IMR-90 (cell line): Measurements from ENCODE around the gene RPA3. TPM values are rescaled to one million over a fixed set of nuclear protein-coding genes. Genes with fewer than 3 reads are reported as not detected.
A peak's percentile ranks its signal among the peaks of the same experiment; 100 is the strongest.

Experiments
- ATAC-seq: fragments of 200-7000 bp; cut with Tn5 transposase; 2 replicates; pipeline ENCODE4 v1.9.1; 2020; ENCODE audit warnings: low read depth, mild to moderate bottlenecking, moderate library complexity
- BruUV-seq: library from RNA; stranded (reverse); fragments of 400-500 nt; replicated peaks from 2 replicates; lab custom pipeline; 2021; lab: Mats Ljungman, UMichigan
- CTCF ChIA-PET: fragments of 300-600 bp; formaldehyde crosslinking; extraction: SDS; loops from one replicate; lab custom pipeline; 2021; ENCODE audit warnings: antibody characterized with exemption; lab: Yijun Ruan, JAX
- POLR2A ChIA-PET: fragments of 300-600 bp; sonication (Branson Sonifier 250); formaldehyde crosslinking; loops from one replicate; lab custom pipeline; 2022; ENCODE audit warnings: antibody characterized with exemption; ENCODE audit not compliant: unreplicated experiment; lab: Charles Lee
- DNase-seq: peaks from one replicate; pipeline ENCODE4 v3.0.0; 2013
- H2AFZ ChIP-seq: replicated peaks from 2 replicates; pipeline ENCODE3; 2013; ENCODE audit warnings: low read length, mild to moderate bottlenecking; ENCODE audit not compliant: poor library complexity
- H2AK5ac ChIP-seq: 2 replicates; pipeline ENCODE4 v1.6.1; 2013; ENCODE audit warnings: low read depth, low read length, inconsistent platforms
- H2AK9ac ChIP-seq: replicated peaks from 2 replicates; pipeline ENCODE3; 2013; ENCODE audit warnings: mild to moderate bottlenecking, low read depth, low read length, moderate library complexity; ENCODE audit not compliant: poor library complexity
- H2BK120ac ChIP-seq: 2 replicates; pipeline ENCODE4 v1.6.1; 2013; ENCODE audit warnings: low read depth, low read length, inconsistent platforms
- H2BK15ac ChIP-seq: 3 replicates; pipeline ENCODE4 v1.6.1; 2013; ENCODE audit warnings: low read depth, low read length, inconsistent platforms
- H2BK20ac ChIP-seq: 2 replicates; pipeline ENCODE4 v1.6.1; 2013; ENCODE audit warnings: low read depth, mild to moderate bottlenecking, inconsistent platforms, low read length, moderate library complexity
- H2BK5ac ChIP-seq: 2 replicates; pipeline ENCODE4 v1.6.1; 2013; ENCODE audit warnings: mild to moderate bottlenecking, low read depth, low read length, inconsistent platforms; ENCODE audit not compliant: poor library complexity, severe bottlenecking
- H3K14ac ChIP-seq: replicated peaks from 2 replicates; pipeline ENCODE4 v1.6.1; 2013; ENCODE audit warnings: low read depth, low read length, inconsistent platforms
- H3K18ac ChIP-seq: 2 replicates; pipeline ENCODE4 v1.6.1; 2013; ENCODE audit warnings: low read depth, low read length, control low read depth
- H3K23ac ChIP-seq: 2 replicates; pipeline ENCODE4 v1.6.1; 2013; ENCODE audit warnings: low read depth, low read length, inconsistent platforms
- H3K27ac ChIP-seq: 2 replicates; pipeline ENCODE4 v1.5.1; 2013; ENCODE audit warnings: mild to moderate bottlenecking, control low read depth, low read length; ENCODE audit not compliant: insufficient read depth
- H3K27me3 ChIP-seq: 2 replicates; pipeline ENCODE4 v1.6.1; 2013; ENCODE audit warnings: low read length; ENCODE audit not compliant: control insufficient read depth, insufficient read depth
- H3K36me3 ChIP-seq: 2 replicates; pipeline ENCODE4 v1.6.1; 2013; ENCODE audit warnings: low read length, mixed read lengths; ENCODE audit not compliant: control insufficient read depth, insufficient read depth
- H3K4ac ChIP-seq: 2 replicates; pipeline ENCODE4 v1.6.1; 2013; ENCODE audit warnings: low read depth, low read length, inconsistent platforms
- H3K4me1 ChIP-seq: 2 replicates; pipeline ENCODE4 v1.6.1; 2013; ENCODE audit warnings: low read length, mixed read lengths; ENCODE audit not compliant: control insufficient read depth, insufficient read depth
- H3K4me2 ChIP-seq: 2 replicates; pipeline ENCODE4 v1.6.1; 2013; ENCODE audit warnings: low read depth, mild to moderate bottlenecking, control low read depth, low read length, moderate library complexity
- H3K4me3 ChIP-seq: 2 replicates; pipeline ENCODE4 v1.5.1; 2013; ENCODE audit warnings: low read depth, mild to moderate bottlenecking, control low read depth, low read length, moderate library complexity; ENCODE audit not compliant: insufficient read depth
- H3K56ac ChIP-seq: 2 replicates; pipeline ENCODE4 v1.6.1; 2013; ENCODE audit warnings: low read length, inconsistent platforms; ENCODE audit not compliant: insufficient read depth; ENCODE audit errors: extremely low read depth
- H3K79me1 ChIP-seq, 2 experiments: 2 replicates each; pipeline ENCODE4 v1.6.1; 2013; ENCODE audit warnings: low read length in 2 of 2, inconsistent platforms in 1 of 2, low read depth in 1 of 2
- H3K9ac ChIP-seq: 2 replicates; pipeline ENCODE4 v1.6.1; 2013; ENCODE audit warnings: low read depth, low read length, control low read depth
- H3K9me1 ChIP-seq: 2 replicates; pipeline ENCODE4 v1.6.1; 2013; ENCODE audit warnings: low read length, inconsistent platforms; ENCODE audit not compliant: insufficient read depth
- H3K9me3 ChIP-seq: 2 replicates; pipeline ENCODE4 v1.6.1; 2013; ENCODE audit warnings: low read length; ENCODE audit not compliant: control insufficient read depth, insufficient read depth
- H4K20me1 ChIP-seq: 2 replicates; pipeline ENCODE4 v1.6.1; 2013; ENCODE audit warnings: low read length, inconsistent platforms; ENCODE audit not compliant: insufficient read depth
- H4K5ac ChIP-seq: 2 replicates; pipeline ENCODE4 v1.6.1; 2013; ENCODE audit warnings: mild to moderate bottlenecking, low read depth, low read length, control low read depth
- H4K8ac ChIP-seq, 2 experiments: 2 replicates each; pipeline ENCODE4 v1.6.1; 2013; ENCODE audit warnings: low read depth in 2 of 2, low read length in 2 of 2, control low read depth in 1 of 2, inconsistent platforms in 1 of 2
- H4K91ac ChIP-seq: 2 replicates; pipeline ENCODE4 v1.6.1; 2013; ENCODE audit warnings: low read depth, low read length, inconsistent platforms; ENCODE audit not compliant: insufficient read depth
- CEBPB ChIP-seq: IDR thresholded peaks from 2 replicates; pipeline ENCODE4 v1.6.1; 2012; ENCODE audit warnings: low read depth, low read length, improper control_type of control experiment
- RFX5 ChIP-seq: IDR thresholded peaks from 2 replicates; pipeline ENCODE4 v1.8.0; 2012; ENCODE audit warnings: low read depth, mild to moderate bottlenecking, low read length, moderate library complexity
- WGBS, 2 experiments: methylation state at CpG; one replicate each; pipeline versions ENCODE4 v1.1.5 to v1.1.7; 2013; ENCODE audit warnings: missing lambda C conversion rate in 2 of 2; ENCODE audit not compliant: insufficient read length in 1 of 2; ENCODE audit errors: extremely low coverage in 2 of 2; 5-methylcytosine and 5-hydroxymethylcytosine counted together
- dilution Hi-C: fragments of 300-500 bp; cut with HindIII; formaldehyde crosslinking; loops from one replicate; pipeline ENCODE4 v1.14.3; 2018; ENCODE audit warnings: low sequenced_read_pairs; ENCODE audit not compliant: unreplicated experiment
- in situ Hi-C: fragments of 300-500 bp; cut with MboI; formaldehyde crosslinking; loops from 3 replicates; pipeline ENCODE4 v1.14.3; 2019; ENCODE audit warnings: low sequenced_read_pairs, inconsistent platforms, mixed read lengths
- intact Hi-C: fragments of 100-400 bp; cut with micrococcal nuclease; formaldehyde crosslinking; loops from 2 replicates; pipeline ENCODE4 v1.10.0; 2022
- polyA plus RNA-seq, 3 experiments: library from polyadenylated mRNA; depleted of rRNA; stranded (reverse); fragments of >200 nt; gene quantifications; 2 replicates each; pipeline ENCODE4 v1.2.3, GENCODE V29; 2012; ENCODE audit warnings: low replicate concordance in 1 of 3
- total RNA-seq: library from RNA; depleted of rRNA; stranded (reverse); fragments of >200 nt; gene quantifications from 2 replicates; pipeline ENCODE4 v1.2.3, GENCODE V29; 2012
- TF ChIP-seq, protein P1 (sequence below): conservative IDR thresholded peaks from 2 replicates; pipeline ENCODE4 v1.5.1; 2012; ENCODE audit warnings: mild to moderate bottlenecking, low read depth, low read length, improper control_type of control experiment

Gene RPA3
- total and polyA plus RNA-seq, 2 of the 4 experiments (the other 2 are of a cell fraction): 12.7 to 21.1 TPM

DNA sequence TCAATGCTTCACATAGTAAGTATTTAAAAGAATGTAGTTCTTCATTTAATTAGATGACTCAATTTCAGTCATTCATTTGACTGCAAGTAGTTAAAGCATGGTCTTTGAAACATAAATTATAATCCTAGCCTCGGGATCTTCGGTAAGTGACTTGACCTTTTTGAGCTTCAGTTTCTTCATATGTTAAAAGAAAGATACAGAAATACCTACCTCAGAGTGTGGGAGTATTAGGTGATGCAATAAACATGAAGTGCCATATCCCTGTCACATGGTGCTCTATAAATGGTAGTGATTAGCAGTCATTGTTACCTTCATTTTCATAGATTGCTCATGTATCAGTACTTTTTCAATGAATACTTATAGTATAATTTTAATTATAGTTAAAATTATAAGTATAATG, 109.1 kb downstream of the RPA3 start:
- no peak overlapping the region for H2AK5ac ChIP-seq
- TF ChIP-seq CEBPB (peak; percentile 32; the same call in 1 of the 2 replicates), RFX5 (no peak)
- TF ChIP-seq, protein P1, sequence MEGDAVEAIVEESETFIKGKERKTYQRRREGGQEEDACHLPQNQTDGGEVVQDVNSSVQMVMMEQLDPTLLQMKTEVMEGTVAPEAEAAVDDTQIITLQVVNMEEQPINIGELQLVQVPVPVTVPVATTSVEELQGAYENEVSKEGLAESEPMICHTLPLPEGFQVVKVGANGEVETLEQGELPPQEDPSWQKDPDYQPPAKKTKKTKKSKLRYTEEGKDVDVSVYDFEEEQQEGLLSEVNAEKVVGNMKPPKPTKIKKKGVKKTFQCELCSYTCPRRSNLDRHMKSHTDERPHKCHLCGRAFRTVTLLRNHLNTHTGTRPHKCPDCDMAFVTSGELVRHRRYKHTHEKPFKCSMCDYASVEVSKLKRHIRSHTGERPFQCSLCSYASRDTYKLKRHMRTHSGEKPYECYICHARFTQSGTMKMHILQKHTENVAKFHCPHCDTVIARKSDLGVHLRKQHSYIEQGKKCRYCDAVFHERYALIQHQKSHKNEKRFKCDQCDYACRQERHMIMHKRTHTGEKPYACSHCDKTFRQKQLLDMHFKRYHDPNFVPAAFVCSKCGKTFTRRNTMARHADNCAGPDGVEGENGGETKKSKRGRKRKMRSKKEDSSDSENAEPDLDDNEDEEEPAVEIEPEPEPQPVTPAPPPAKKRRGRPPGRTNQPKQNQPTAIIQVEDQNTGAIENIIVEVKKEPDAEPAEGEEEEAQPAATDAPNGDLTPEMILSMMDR: no peak
- H3K4ac ChIP-seq: no peak overlapping the region
- no peaks in the 10 kb centered on the region for H3K79me1 ChIP-seq
- H3K9ac ChIP-seq: no peak overlapping the region
- no peak overlapping the region for H2BK15ac ChIP-seq
- no peaks in the 10 kb centered on the region for H3K9me1 ChIP-seq
- in situ Hi-C loops (no loop called here), intact Hi-C loops (no loop called here), dilution Hi-C loops (no loop called here)
- no peak overlapping the region for H3K18ac ChIP-seq
- no TSS peak for BruUV-seq
- no peak overlapping the region for H2BK120ac ChIP-seq
- no peak for DNase-seq
- H3K9me3 ChIP-seq: no peaks in the 10 kb centered on the region
- no peak overlapping the region for H4K91ac ChIP-seq
- no peak overlapping the region for H3K4me2 ChIP-seq
- ChIA-PET POLR2A (no interaction called here), CTCF (interaction anchor here (0.6 kb wide), 1 partner anchor 998 kb away, joined by 4 read pairs; no protein-coding TSS in a partner anchor)
- H2AK9ac ChIP-seq: no peak overlapping the region
- H3K23ac ChIP-seq: no peak overlapping the region
- no peaks in the 10 kb centered on the region for H3K4me1 ChIP-seq
- H2BK20ac ChIP-seq: no peak overlapping the region
- H4K5ac ChIP-seq: no peak overlapping the region
- no peaks in the 10 kb centered on the region for H3K27me3 ChIP-seq
- no peaks in the 10 kb centered on the region for H4K20me1 ChIP-seq
- ATAC-seq: no peak
- H3K56ac ChIP-seq: no peak overlapping the region
- no peak overlapping the region for H4K8ac ChIP-seq
- H3K4me3 ChIP-seq: no peak overlapping the region
- no peak overlapping the region for H2BK5ac ChIP-seq
- no peak overlapping the region for H3K14ac ChIP-seq
- H2AFZ ChIP-seq: no peak overlapping the region
- H3K27ac ChIP-seq: no peak overlapping the region
- H3K36me3 ChIP-seq: peaks cover 2% of the 10 kb centered on the region; the same call in 1 of the 2 replicates
- no CpG with 5 or more reads among the region's 2 CpGs for WGBS, 2 experiments
